ENCODE results near the gene WDR37. TPM values are rescaled to one million over a fixed set of nuclear protein-coding genes. Genes with fewer than 3 reads are reported as not detected.

Gene WDR37
- total and polyA plus RNA-seq, 9 of the 15 experiments (the other 6 are each of a cell fraction or from before 2014, with no cell fraction given): 2.3 to 11.6 (median 6.7) TPM

- TF ChIP-seq VEZF1 (CRISPR knock-in tag; IDR thresholded peaks at IDR 0.05): peak; percentile 88
- TF ChIP-seq FOXJ2 (tag; IDR thresholded peaks at IDR 0.05): no peak
- TF ChIP-seq NR2F6 (CRISPR knock-in tag; IDR thresholded peaks at IDR 0.05): no peak
- TF ChIP-seq TEAD2 (tag; IDR thresholded peaks at IDR 0.05): no peak
- TF ChIP-seq SIN3B (IDR thresholded peaks at IDR 0.05; ENCODE audit: low read depth): peak; percentile 71
- TF ChIP-seq ZNF79 (CRISPR knock-in tag; IDR thresholded peaks at IDR 0.05; ENCODE audit: low read depth): no peak
- TF ChIP-seq ZNF444 (CRISPR knock-in tag; IDR thresholded peaks at IDR 0.05): no peak
- TF ChIP-seq CREB3 (tag; conservative IDR thresholded peaks at IDR 0.05; ENCODE audit: low read depth): no peak
- no peak for TF ChIP-seq DMBX1 (CRISPR knock-in tag; IDR thresholded peaks at IDR 0.05; ENCODE audit: borderline replicate concordance)
- TF ChIP-seq HMGXB4 (CRISPR knock-in tag; IDR thresholded peaks at IDR 0.05): no peak; the same call in 1 of the 2 replicates
- no peak for TF ChIP-seq SMARCE1 (IDR thresholded peaks at IDR 0.05)
- no peak for TF ChIP-seq PRMT5 (CRISPR knock-in tag; IDR thresholded peaks at IDR 0.05)
- no peak for TF ChIP-seq ZSCAN29 (IDR thresholded peaks at IDR 0.05)
- no peak for TF ChIP-seq HNRNPH1 (optimal IDR thresholded peaks at IDR 0.05; ENCODE audit: low read depth, low read length)
- TF ChIP-seq SNAPC5 (CRISPR knock-in tag; IDR thresholded peaks at IDR 0.05): no peak
- no peak for TF ChIP-seq TFE3 (CRISPR knock-in tag; IDR thresholded peaks at IDR 0.05)
- peak; percentile 70 for TF ChIP-seq FIP1L1 (IDR thresholded peaks at IDR 0.05; ENCODE audit: low read depth, low read length, poor library complexity, severe bottlenecking)
- no peak for TF ChIP-seq NCOA6 (IDR thresholded peaks at IDR 0.05)
- TF ChIP-seq FOXA3 (CRISPR knock-in tag; conservative IDR thresholded peaks at IDR 0.05 in 1 of 2, IDR thresholded peaks at IDR 0.05 in 1 of 2): peak in 1 of 2 experiments; percentile 41; a peak in 1 of 4 replicates
- no peak for TF ChIP-seq ATF4 (CRISPR knock-in tag; IDR thresholded peaks at IDR 0.05)
- TF ChIP-seq ZEB2 (IDR thresholded peaks at IDR 0.05): peak; percentile 33; the same call in 1 of the 2 replicates
- TF ChIP-seq TFAM (CRISPR knock-in tag; conservative IDR thresholded peaks at IDR 0.05): no peak
Measured at GRCh38 chr10:1056326-1057105, at the start of gene WDR37 (continued).

Data from K562 (cell line).